Subcutaneous adipose tissue (tissue), 4 donors: ENCODE results near the gene PRKACB. TPM values are rescaled to one million over a fixed set of nuclear protein-coding genes. Genes with fewer than 3 reads are reported as not detected.

Source experiments
- small RNA-seq: library from RNA; depleted of rRNA; stranded (forward); fragments of <200 nt; gene quantifications from one replicate; pipeline ENCODE3, GENCODE V24; 2016
- total RNA-seq, 4 donors: library from RNA; depleted of rRNA; stranded (reverse); fragments of >200 nt; gene quantifications; one replicate each; pipeline ENCODE4 v1.1.0, GENCODE V29; 2016
- TF ChIP-seq, protein P1 (sequence below): fragments of 450-650 bp; IDR thresholded peaks from one replicate; pipeline ENCODE4 v1.5.1; 2016; ENCODE audit warnings: low read depth, mild to moderate bottlenecking, control low read depth, antibody characterized with exemption, moderate library complexity

The PRKACB gene
- total RNA-seq, 4 donors from 2014 or later: 14.5 to 51.0 (median 34.5) TPM

DNA sequence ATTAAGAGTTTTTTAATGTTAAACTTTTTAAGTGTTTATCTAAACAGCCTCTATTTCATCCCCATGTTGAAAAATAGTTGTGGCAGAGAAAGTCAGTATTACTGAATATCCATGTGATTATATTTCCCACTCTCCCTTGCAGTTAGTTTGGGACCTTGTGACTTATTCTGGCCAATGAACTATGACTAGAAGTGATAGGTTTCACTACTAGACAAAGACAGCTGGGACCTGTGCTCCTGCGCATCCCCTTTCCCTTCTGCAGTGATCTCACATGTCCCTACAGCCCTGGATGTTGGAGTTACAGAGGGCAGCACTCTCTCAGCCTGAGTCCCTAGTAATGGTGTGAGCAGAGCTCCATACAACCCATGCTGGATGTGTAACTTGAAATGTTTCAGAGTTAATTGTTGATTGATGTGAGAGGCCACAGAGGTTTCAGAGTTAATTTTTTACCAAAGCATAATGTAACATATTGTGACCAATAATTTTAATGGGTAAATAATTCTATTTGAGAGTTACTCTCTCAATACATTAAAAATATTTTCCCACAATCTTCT lies 138.8 kb downstream of the PRKACB start:
- TF ChIP-seq, protein P1, sequence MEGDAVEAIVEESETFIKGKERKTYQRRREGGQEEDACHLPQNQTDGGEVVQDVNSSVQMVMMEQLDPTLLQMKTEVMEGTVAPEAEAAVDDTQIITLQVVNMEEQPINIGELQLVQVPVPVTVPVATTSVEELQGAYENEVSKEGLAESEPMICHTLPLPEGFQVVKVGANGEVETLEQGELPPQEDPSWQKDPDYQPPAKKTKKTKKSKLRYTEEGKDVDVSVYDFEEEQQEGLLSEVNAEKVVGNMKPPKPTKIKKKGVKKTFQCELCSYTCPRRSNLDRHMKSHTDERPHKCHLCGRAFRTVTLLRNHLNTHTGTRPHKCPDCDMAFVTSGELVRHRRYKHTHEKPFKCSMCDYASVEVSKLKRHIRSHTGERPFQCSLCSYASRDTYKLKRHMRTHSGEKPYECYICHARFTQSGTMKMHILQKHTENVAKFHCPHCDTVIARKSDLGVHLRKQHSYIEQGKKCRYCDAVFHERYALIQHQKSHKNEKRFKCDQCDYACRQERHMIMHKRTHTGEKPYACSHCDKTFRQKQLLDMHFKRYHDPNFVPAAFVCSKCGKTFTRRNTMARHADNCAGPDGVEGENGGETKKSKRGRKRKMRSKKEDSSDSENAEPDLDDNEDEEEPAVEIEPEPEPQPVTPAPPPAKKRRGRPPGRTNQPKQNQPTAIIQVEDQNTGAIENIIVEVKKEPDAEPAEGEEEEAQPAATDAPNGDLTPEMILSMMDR: no peak

DNA sequence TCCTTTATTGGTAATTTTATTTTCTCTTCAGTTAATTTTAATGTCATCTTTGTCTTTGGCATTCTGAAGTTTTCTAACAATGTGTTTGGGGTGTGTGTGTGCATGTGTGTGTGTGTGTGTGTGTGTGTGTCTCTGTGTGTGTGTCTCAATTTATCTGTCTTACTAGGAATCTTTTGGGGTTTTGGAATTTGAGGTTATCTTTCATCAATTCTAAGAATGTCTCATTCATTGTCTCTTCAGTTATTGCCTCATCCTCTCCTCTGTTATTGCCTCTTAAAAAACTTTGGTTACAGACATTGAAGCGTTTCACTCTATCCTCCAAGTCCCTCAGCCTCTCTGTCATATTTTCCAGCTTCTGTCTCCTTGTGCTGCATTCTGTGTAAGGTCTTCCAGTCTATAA lies 139.3 kb downstream of the PRKACB start:
- TF ChIP-seq, protein P1: no peak

DNA sequence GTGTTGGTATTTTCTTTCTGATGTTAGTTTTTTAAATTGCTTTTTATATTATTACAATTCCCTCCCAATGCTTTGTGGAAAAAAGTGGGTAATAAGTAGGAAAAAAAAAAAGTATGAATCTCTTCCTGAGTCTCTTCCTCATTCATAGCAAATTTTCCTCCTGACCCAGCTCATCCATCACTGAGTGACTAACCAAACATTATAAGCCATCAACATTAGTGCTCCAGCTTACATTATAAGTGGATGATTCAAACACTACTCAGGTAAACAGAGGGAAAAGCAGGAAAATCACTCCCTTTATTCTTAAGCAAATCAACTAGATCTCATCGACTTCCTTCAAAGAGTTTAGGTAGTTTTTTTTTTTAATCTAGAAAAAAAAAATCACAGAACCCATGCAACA lies 142.0 kb downstream of the PRKACB start:
- TF ChIP-seq, protein P1: no peak

Small RNA genes within 50 kb of the gene (small RNA-seq; reads per million reads assigned to genes)
- gene AL450063.1: not detected
- gene RF00410: not detected

Other genes with a start within 250 kb of the PRKACB start
- 1 to 10 TPM; 5.8 to 7.7 (median 7.2) TPM for gene TTLL7, start 145.1 kb upstream of the PRKACB start, total RNA-seq
- gene SAMD13, start 157.4 kb downstream of the PRKACB start, total RNA-seq: 1 to 10 TPM in 3 of 4 donors, under 1 TPM in 1; 0.98 to 4.6 (median 1.2) TPM